ENCODE results near the gene EFEMP1.

EFEMP1 gene

DNA sequence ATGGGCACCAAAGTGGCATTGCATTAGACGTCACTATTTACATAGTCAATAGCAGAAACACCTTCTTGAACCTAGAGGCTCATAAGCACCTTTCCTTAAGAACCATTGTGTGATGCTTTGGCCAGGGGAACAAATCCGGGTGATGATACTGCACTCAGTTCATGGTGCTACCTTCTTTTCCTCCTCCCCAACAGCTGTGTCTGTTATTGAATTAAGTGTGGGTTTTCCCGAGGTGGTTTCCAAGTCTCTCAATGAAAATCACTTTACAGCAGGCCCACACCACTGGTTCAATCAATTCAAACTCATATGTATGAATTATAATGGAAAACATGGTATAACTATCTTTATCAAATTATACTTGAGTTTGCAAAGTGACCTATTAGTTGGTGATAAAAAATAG is 9.3 kb upstream of the EFEMP1 start:
- DNase-seq (ENCODE audit: low spot score), result no peak

GRCh38 chr2:55931281-55931680 is 7.7 kb upstream of the EFEMP1 start:
- no peak for DNase-seq (ENCODE audit: low spot score)

DNA sequence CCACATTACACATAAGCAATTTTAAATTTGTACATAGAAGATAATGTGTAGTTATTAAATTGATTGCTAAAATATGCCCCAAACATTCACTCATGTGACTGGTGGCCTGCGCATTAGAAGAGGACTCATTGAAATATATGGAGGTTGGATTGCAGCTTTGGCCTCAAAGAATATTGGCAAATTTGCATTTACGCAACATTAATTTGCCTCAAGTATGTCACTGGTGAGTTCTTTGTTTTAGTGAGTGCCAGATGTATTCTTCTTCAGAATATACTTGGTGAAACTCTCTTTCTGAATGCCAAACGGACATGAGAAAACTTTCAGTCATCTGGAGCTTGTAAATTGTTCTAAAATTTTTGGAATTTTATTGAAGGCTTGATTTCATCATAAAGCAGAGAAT is 5.9 kb upstream of the EFEMP1 start:
- DNase-seq (ENCODE audit: low spot score), result peak; percentile 11

GRCh38 chr2:55926974-55927373 is 3.4 kb upstream of the EFEMP1 start:
- no peak for DNase-seq (ENCODE audit: low spot score)

DNA sequence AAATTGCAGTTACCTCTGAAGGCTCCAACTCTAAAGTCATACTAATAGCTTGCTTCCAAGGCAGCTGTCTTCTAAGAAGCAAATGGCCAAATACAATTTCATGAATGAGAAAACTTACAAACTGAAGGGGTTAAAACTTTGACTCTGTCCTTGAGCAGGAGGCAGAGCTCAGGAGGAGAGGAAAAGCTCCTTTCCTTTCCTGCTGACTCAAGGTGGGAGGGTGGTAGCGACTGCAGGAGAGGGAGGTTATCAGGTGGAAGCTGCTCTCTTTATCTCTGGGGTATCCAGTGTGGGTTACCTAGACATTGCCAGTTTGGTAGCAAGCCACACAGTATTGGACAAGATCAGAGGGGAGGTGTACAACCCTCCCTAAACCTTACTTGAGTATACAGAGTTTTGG is 2.7 kb upstream of the EFEMP1 start:
- no peak for DNase-seq (ENCODE audit: low spot score)

DNA sequence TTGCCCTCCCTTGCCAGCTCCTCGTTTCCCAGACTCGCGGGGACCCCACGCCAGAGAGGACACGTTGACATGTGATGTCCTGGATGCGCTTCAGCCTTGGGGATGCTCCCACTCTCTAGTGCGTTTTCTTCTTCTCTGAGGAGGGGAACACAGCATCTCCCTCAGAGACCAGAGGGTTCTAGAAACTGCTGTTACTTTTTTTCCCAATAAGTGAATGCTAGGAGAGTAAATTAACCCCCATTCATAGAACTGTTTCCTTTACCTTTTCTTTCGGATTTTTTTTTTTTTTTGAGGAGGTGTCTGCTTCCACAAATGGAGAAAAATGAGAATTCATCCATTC is 370 bp upstream of the EFEMP1 start:
- DNase-seq (ENCODE audit: low spot score), result no peak

DNA sequence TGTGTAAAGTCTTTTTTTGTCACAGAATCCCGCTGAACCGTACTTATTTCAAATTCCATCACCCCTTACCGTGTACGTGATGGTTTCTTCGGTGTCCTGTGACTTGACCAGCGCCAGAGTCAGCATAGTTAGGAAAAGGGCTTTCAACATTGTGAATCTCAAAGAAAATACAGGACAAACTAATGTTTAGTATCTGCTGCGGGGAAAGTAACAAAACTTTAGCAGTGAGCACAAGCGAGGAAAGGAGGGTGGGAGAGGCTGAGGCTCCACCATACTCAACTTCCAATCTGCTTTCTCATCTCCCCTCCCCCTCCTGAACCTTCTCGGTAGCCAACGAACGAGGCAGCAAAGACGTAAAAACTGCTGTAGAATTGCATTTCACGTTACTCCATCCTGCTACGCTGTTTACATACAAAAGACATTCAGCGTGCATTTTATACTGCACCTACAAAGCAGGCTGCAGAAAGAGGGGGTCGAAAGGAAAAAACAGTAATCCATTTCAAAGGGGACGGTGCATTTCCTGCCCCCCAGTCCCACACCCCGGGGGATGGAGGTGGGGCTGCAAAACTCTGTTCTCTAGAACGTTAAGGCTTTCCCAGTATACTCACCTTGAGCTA is 1.2 kb downstream of the EFEMP1 start:
- DNase-seq (ENCODE audit: low spot score), result no peak

DNA sequence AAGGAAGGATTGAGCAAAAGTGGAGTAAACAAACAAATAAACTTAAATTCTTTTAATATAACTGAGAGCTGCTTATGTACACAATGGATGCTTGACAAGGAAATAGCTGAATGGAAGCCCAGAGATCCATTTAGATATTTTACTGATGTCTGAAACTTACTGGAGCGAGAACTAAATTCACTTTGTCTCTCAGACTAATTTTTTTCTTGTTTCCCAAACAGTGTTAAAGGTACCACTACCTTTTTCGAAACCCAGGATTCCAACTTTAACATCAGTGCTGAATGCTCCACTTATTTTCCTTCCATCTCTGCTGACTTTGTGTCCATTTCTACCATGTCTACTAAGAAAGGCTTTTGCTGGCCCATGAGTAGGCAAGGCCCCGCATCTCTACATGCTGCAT is 4.0 kb downstream of the EFEMP1 start:
- no peak for DNase-seq (ENCODE audit: low spot score)

- no peak for DNase-seq (ENCODE audit: low spot score)
Measured at GRCh38 chr2:55918856-55919255, 4.7 kb downstream of the EFEMP1 start.

GRCh38 chr2:55917713-55918390 is 5.7 kb downstream of the EFEMP1 start:
- DNase-seq (ENCODE audit: low spot score), result no peak

GRCh38 chr2:55917117-55917516 is 6.5 kb downstream of the EFEMP1 start:
- DNase-seq (ENCODE audit: low spot score), result no peak

GRCh38 chr2:55916473-55917049 is 7.0 kb downstream of the EFEMP1 start:
- no peak for DNase-seq (ENCODE audit: low spot score)

DNA sequence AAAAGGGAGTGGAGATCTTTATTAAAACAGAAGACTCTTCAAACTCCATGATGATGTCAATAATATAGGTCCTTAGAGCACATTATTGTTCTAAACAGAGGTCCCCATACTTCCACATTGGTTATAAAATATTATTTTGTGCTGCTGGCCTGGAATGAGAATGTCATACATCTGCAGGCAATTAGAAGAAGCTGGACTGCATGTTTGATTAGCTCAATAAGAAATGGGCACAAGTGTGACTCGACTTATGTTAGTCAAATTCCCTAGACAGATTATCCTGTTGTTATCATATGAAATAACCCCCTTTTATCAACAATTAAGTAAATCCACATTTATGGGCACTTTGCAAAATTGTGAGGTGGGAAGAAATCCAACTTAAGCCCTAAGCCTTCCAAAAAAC is 8.8 kb downstream of the EFEMP1 start:
- no peak for DNase-seq (ENCODE audit: low spot score)

DNA sequence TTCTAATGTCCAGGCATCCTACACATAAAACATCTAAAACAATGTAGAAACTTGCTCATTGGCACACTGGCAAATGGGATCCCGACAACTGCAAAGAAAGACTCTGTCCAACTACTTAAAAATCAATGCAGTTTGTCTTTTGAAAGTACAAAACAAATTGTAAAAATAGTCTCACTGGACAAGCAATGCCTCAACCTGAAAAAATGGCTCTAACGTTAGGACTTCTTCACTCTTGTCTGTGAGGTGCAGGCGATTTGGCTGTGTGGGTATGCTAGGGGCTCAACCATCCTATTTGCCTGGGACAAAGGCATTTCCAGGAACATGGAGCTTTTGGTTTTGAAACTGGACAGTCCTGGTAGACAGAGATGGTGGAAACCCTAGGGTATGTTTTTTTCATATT is 10.7 kb downstream of the EFEMP1 start:
- DNase-seq (ENCODE audit: low spot score), result no peak

DNA sequence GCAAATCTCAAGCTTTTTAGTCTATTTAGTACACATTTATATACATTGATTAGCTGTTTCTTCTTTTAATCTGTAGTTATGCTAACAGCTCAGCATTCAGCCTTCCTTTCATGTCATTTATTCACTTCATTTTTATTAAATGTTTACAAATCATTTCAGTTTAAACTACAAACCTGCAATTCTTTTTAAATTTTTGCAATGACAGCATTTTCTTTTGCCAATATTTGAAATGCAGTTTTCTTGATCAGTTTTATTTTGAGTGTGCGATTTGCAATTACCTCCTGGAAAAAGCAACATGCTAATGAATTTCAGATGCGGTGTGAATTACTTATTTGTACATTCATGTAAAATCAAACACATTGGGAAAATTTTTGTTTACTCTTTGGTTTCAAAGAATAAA is 13.5 kb downstream of the EFEMP1 start:
- DNase-seq (ENCODE audit: low spot score), result no peak

GRCh38 chr2:55907686-55908085 is 15.9 kb downstream of the EFEMP1 start:
- no peak for DNase-seq (ENCODE audit: low spot score)

DNA sequence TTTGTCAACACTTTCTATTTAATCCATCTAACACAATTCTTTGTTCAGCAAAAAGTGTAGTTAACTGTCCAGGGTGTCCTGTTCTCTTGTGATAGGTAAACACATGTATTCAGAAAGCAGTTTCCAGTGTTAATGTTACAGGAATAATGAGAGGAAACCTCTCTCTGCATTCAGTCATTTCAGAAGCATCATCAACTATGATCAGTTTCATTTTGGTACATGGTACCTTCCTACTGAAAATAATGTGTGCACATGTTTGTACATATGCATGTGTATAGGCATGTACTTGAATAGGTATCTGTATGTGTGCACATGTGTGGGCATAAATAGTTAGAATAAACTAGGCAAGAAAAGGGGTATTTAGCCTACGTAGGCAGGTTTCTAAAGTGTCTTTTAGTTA is 16.6 kb downstream of the EFEMP1 start:
- no peak for DNase-seq (ENCODE audit: low spot score)

GRCh38 chr2:55903727-55904126 is 19.9 kb downstream of the EFEMP1 start:
- DNase-seq (ENCODE audit: low spot score), result no peak

GRCh38 chr2:55902971-55903370 is 20.6 kb downstream of the EFEMP1 start:
- no peak for DNase-seq (ENCODE audit: low spot score)

- DNase-seq (ENCODE audit: low spot score), result no peak
Measured at GRCh38 chr2:55902429-55902828, 21.2 kb downstream of the EFEMP1 start.

DNA sequence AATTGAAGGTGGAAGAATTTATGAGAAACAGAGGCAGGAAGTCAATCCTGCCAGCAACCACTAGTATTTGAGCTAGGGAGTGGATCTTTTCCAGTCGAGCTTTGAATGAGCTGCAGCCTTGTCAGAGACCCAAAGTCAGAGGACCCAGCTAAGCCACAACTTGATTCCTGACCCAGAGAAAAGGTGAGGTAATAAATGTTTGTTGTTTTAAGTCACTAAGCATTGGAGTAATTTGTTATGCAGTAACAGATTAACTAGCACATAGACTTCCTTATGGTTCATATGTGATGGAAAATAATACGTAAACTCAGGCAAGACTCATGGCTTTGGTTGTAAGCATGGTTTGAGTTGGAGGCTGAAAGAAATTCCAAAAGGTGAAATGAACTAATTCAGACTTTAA is 21.6 kb downstream of the EFEMP1 start:
- no peak for DNase-seq (ENCODE audit: low spot score)

DNA sequence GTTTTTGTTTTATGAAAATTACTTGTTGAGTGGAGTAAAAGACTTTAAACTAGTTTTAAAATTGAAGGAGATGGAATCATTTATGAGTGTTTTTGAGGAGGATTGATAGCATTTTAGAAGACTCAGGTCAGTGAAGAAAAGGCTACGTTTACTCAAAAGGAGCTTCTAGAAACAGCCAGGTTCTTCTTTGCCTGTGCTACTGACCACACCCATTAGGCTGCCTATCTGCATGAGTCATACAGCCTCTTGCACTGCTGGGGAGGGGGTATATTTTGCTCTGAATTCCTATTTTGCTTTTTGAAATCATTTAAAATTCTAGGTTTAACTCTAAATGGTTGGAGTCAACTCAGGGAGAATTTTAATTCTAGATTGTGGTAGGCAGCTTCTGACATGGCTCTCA is 22.3 kb downstream of the EFEMP1 start:
- peak; percentile 34 for DNase-seq (ENCODE audit: low spot score)

DNA sequence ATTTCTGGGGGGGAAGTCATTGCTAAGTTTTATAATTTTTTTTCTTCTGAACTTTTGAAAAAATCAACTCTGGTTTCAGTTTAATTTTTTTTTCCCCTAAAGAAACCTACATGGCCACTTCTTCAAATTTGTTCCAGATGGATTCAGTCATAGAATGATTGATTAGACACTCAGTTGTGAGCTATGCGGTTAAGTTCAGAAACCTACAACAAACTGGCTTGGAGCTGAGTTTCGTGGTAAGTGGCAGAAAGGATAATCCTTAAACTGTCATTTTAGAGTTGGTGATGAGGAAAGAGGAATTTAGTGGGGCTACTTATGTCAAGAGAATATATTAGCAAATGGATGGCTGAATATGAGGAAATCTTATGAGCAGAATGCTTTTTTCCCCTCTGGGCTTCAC is 23.7 kb downstream of the EFEMP1 start:
- DNase-seq (ENCODE audit: low spot score), result peak; percentile 58
